Ishikawa (cell line): ENCODE data around the gene OLFML2B.

Experiments
- EP300 ChIP-seq: IDR thresholded peaks from 2 replicates; pipeline ENCODE4 v1.6.1; 2012; ENCODE audit warnings: borderline replicate concordance
- FOXM1 ChIP-seq: IDR thresholded peaks from 2 replicates; pipeline ENCODE4 v1.6.1; 2012; ENCODE audit warnings: low read depth, borderline replicate concordance
- RAD21 ChIP-seq: IDR thresholded peaks from 2 replicates; pipeline ENCODE4 v1.6.1; 2012; ENCODE audit warnings: low read depth
- TEAD4 ChIP-seq: IDR thresholded peaks from 2 replicates; pipeline ENCODE4 v1.6.1; 2012
- ZBTB7A ChIP-seq: IDR thresholded peaks from 2 replicates; pipeline ENCODE4 v1.6.1; 2012; ENCODE audit warnings: low read depth

- TF ChIP-seq EP300 (no peak), ZBTB7A (no peak), FOXM1 (no peak), RAD21 (no peak), TEAD4 (no peak)
Measured at GRCh38 chr1:161981735-161982506, 41.7 kb downstream of the OLFML2B start.
